KMS-11 (cell line): Measurements from ENCODE around the gene LRRC53.

Source experiments
- H2AFZ ChIP-seq: fragments of 200-600 bp; sonication (generic); 2 replicates; pipeline ENCODE4 v1.6.1; 2016; ENCODE audit warnings: antibody characterized with exemption, mixed run types, low read depth
- H3K27ac ChIP-seq: fragments of 200-600 bp; sonication (generic); 2 replicates; pipeline ENCODE4 v1.6.1; 2016; ENCODE audit warnings: mild to moderate bottlenecking, mixed run types
- H3K27me3 ChIP-seq: fragments of 200-600 bp; sonication (generic); 2 replicates; pipeline ENCODE4 v1.6.1; 2017; ENCODE audit warnings: mild to moderate bottlenecking, low read depth, mixed run types, moderate library complexity; ENCODE audit not compliant: insufficient read depth
- H3K36me3 ChIP-seq: fragments of 200-600 bp; sonication (generic); 2 replicates; pipeline ENCODE4 v1.6.1; 2017; ENCODE audit warnings: mild to moderate bottlenecking, mixed run types; ENCODE audit not compliant: insufficient read depth
- H3K4me1 ChIP-seq: fragments of 200-600 bp; sonication (generic); 2 replicates; pipeline ENCODE4 v1.6.1; 2016; ENCODE audit warnings: mild to moderate bottlenecking, low read depth, mixed run types; ENCODE audit not compliant: poor library complexity, severe bottlenecking
- H3K4me2 ChIP-seq: fragments of 200-600 bp; sonication (generic); 2 replicates; pipeline ENCODE4 v1.7.0; 2016; ENCODE audit warnings: mild to moderate bottlenecking, mixed run types
- H3K4me3 ChIP-seq: fragments of 200-600 bp; sonication (generic); IDR thresholded peaks from 2 replicates; pipeline ENCODE4 v1.6.1; 2017; ENCODE audit warnings: low read depth, low read length, mixed read lengths; ENCODE audit not compliant: insufficient read depth
- H3K79me2 ChIP-seq: fragments of 200-600 bp; sonication (generic); 2 replicates; pipeline ENCODE4 v1.6.1; 2016; ENCODE audit warnings: low read depth, mixed run types; ENCODE audit not compliant: insufficient read depth
- H3K9ac ChIP-seq: fragments of 200-600 bp; sonication (generic); 2 replicates; pipeline ENCODE4 v1.6.1; 2016; ENCODE audit warnings: mild to moderate bottlenecking, mixed run types
- H4K20me1 ChIP-seq: fragments of 200-600 bp; sonication (generic); 2 replicates; pipeline ENCODE4 v1.6.1; 2016; ENCODE audit warnings: mild to moderate bottlenecking, mixed run types; ENCODE audit not compliant: insufficient read depth
- CTCF ChIP-seq: fragments of 200-600 bp; sonication (generic); conservative IDR thresholded peaks from 2 replicates; pipeline ENCODE4 v1.6.1; 2017; ENCODE audit warnings: low read depth, mild to moderate bottlenecking, antibody characterized with exemption, low read length, moderate library complexity, mixed read lengths

The LRRC53 gene

DNA sequence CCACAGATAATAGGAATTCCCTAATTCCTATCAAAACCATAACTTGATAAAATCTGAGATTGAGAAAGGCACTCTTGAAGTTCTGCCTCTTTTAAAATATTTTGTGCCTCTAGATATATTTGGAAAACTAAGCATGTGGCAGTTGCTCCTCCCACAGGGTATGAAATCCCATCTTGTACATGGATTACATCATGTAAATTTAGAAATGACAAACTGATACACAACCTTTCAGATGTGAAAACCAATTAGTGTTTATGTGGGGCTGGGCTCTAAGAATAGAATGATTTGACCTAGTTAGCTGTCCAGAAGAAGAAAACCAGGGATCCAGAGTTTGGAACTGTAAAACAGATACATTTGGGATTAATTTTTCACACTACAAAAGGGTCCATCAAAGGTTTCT, 15.7 kb downstream of the LRRC53 start:
- H3K79me2 ChIP-seq, result no peaks in the 10 kb centered on the region
- H4K20me1 ChIP-seq, result no peaks in the 10 kb centered on the region
- no peak overlapping the region for H3K27ac ChIP-seq
- TF ChIP-seq CTCF, result no peak
- H3K36me3 ChIP-seq, result no peaks in the 10 kb centered on the region
- no peak overlapping the region for H3K4me2 ChIP-seq
- no peak overlapping the region for H3K9ac ChIP-seq
- no peaks in the 10 kb centered on the region for H3K27me3 ChIP-seq
- no peaks in the 10 kb centered on the region for H3K4me1 ChIP-seq
- H3K4me3 ChIP-seq, result no peak overlapping the region
- no peak overlapping the region for H2AFZ ChIP-seq

DNA sequence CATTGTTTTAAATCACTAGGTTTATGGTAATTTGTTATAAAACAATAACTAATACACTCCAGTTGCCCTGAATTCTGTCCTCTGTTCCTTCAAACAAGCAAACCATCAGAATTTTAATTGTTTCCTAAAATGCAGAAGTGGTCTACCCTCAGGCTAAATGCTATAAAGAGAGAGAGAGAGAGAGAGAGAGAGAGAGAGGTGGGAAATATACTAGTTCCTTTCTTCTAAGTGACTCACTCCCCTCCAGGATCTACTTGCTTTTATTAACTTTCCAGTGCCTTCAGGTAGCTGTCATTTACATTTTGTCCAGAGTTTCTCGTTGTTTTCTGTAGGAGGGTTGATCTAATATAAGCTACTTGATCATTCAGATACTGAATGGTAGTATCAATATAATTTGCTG, 26.4 kb downstream of the LRRC53 start:
- no peak overlapping the region for H3K4me3 ChIP-seq
- no peaks in the 10 kb centered on the region for H4K20me1 ChIP-seq
- TF ChIP-seq CTCF, result no peak
- no peak overlapping the region for H3K9ac ChIP-seq
- no peaks in the 10 kb centered on the region for H3K4me1 ChIP-seq
- no peak overlapping the region for H3K27ac ChIP-seq
- no peaks in the 10 kb centered on the region for H3K79me2 ChIP-seq
- H2AFZ ChIP-seq, result no peak overlapping the region
- H3K4me2 ChIP-seq, result no peak overlapping the region
- H3K27me3 ChIP-seq, result no peaks in the 10 kb centered on the region
- H3K36me3 ChIP-seq, result no peaks in the 10 kb centered on the region

GRCh38 chr1:74485622-74486021, 26.8 kb downstream of the LRRC53 start:
- Histone ChIP-seq H4K20me1 (no peaks in the 10 kb centered on the region), H3K9ac (no peak overlapping the region), H3K4me2 (no peak overlapping the region), H3K4me1 (no peaks in the 10 kb centered on the region), H3K27ac (no peak overlapping the region), H3K27me3 (no peaks in the 10 kb centered on the region), H3K79me2 (no peaks in the 10 kb centered on the region), H3K36me3 (no peaks in the 10 kb centered on the region), H3K4me3 (no peak overlapping the region), H2AFZ (no peak overlapping the region)
- TF ChIP-seq CTCF, result no peak

DNA sequence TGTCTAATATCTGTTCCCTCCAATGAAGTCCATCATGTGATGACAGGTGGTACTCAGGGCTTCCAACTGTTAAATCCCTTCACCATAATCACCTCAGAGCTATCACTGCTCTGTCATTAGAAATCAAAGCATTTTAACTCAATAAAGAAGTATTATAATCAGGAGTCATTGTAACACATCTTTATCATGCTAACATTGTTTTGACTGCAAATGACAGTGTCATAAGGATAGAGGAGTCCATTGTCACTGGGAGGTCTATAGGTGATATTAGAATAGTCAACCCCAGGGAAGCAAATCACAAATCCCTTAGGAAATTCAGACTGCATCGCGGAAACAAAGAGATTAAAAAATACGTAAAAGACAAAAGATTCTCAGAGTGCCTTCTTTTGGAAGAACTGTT, 30.8 kb downstream of the LRRC53 start:
- H3K4me2 ChIP-seq, result no peak overlapping the region
- H2AFZ ChIP-seq, result no peak overlapping the region
- no peaks in the 10 kb centered on the region for H4K20me1 ChIP-seq
- H3K36me3 ChIP-seq, result no peaks in the 10 kb centered on the region
- no peaks in the 10 kb centered on the region for H3K79me2 ChIP-seq
- no peaks in the 10 kb centered on the region for H3K4me1 ChIP-seq
- no peak overlapping the region for H3K4me3 ChIP-seq
- no peak for TF ChIP-seq CTCF
- no peak overlapping the region for H3K27ac ChIP-seq
- no peak overlapping the region for H3K9ac ChIP-seq
- no peaks in the 10 kb centered on the region for H3K27me3 ChIP-seq

GRCh38 chr1:74480068-74480467, 32.3 kb downstream of the LRRC53 start:
- Histone ChIP-seq H3K4me3 (no peak overlapping the region), H3K36me3 (no peaks in the 10 kb centered on the region), H2AFZ (no peak overlapping the region), H3K79me2 (no peaks in the 10 kb centered on the region), H3K9ac (no peak overlapping the region), H3K27me3 (no peaks in the 10 kb centered on the region), H3K4me1 (no peaks in the 10 kb centered on the region), H3K27ac (no peak overlapping the region), H4K20me1 (no peaks in the 10 kb centered on the region), H3K4me2 (no peak overlapping the region)
- no peak for TF ChIP-seq CTCF
